H9 (cell line): ENCODE data around the gene SLC7A6. TPM values are rescaled to one million over a fixed set of nuclear protein-coding genes. Genes with fewer than 3 reads are reported as not detected.

ENCODE experiments used
- DNase-seq: peaks from one replicate; pipeline ENCODE4 v3.0.0-alpha.2; 2017
- H2AFZ ChIP-seq: one replicate; pipeline ENCODE4 v1.6.1; 2013; ENCODE audit warnings: mild to moderate bottlenecking, low read length, control low read depth, moderate library complexity
- H2AK5ac ChIP-seq: 2 replicates; pipeline ENCODE4 v1.6.1; 2013; ENCODE audit warnings: low read length, control low read depth, mixed read lengths; ENCODE audit not compliant: insufficient read length
- H2BK120ac ChIP-seq: one replicate; pipeline ENCODE4 v1.6.1; 2013; ENCODE audit warnings: low read depth, mild to moderate bottlenecking, low read length, control low read depth, inconsistent platforms; ENCODE audit not compliant: poor library complexity, severe bottlenecking
- H2BK12ac ChIP-seq: 2 replicates; pipeline ENCODE4 v1.6.1; 2013; ENCODE audit warnings: low read length, control low read depth, mixed read lengths, low read depth; ENCODE audit not compliant: insufficient read length
- H2BK15ac ChIP-seq: 2 replicates; pipeline ENCODE4 v1.6.1; 2013; ENCODE audit warnings: low read depth, low read length, control low read depth
- H2BK20ac ChIP-seq: one replicate; pipeline ENCODE4 v1.6.1; 2013; ENCODE audit warnings: low read depth, mild to moderate bottlenecking, low read length, control low read depth, inconsistent platforms; ENCODE audit not compliant: poor library complexity, severe bottlenecking
- H2BK5ac ChIP-seq: 2 replicates; pipeline ENCODE4 v1.6.1; 2013; ENCODE audit warnings: low read length, control low read depth, mixed read lengths; ENCODE audit not compliant: insufficient read length
- H3K14ac ChIP-seq: 2 replicates; pipeline ENCODE4 v1.6.1; 2013; ENCODE audit warnings: low read length, control low read depth; ENCODE audit not compliant: insufficient read depth
- H3K18ac ChIP-seq: 2 replicates; pipeline ENCODE4 v1.6.1; 2013; ENCODE audit warnings: low read depth, mild to moderate bottlenecking, mixed read lengths, low read length, control low read depth; ENCODE audit not compliant: insufficient read length
- H3K23ac ChIP-seq: 2 replicates; pipeline ENCODE4 v1.6.1; 2013; ENCODE audit warnings: low read length, control low read depth, mixed read lengths, low read depth; ENCODE audit not compliant: insufficient read length
- H3K23me2 ChIP-seq: 2 replicates; pipeline ENCODE4 v1.6.1; 2013; ENCODE audit warnings: low read depth, mild to moderate bottlenecking, mixed read lengths, low read length, control low read depth; ENCODE audit not compliant: insufficient read length, poor library complexity, severe bottlenecking
- H3K27ac ChIP-seq: 2 replicates; pipeline ENCODE4 v1.5.1; 2013; ENCODE audit warnings: low read length, control low read depth, mixed read lengths, low read depth; ENCODE audit not compliant: insufficient read length
- H3K27me3 ChIP-seq: 2 replicates; pipeline ENCODE4 v1.6.1; 2013; ENCODE audit warnings: low read length, control low read depth, inconsistent platforms; ENCODE audit not compliant: insufficient read depth
- H3K4ac ChIP-seq: 2 replicates; pipeline ENCODE4 v1.6.1; 2013; ENCODE audit warnings: low read depth, mild to moderate bottlenecking, control low read depth, inconsistent platforms, low read length, moderate library complexity
- H3K4me1 ChIP-seq: 2 replicates; pipeline ENCODE4 v1.6.1; 2013; ENCODE audit warnings: low read length, control low read depth, inconsistent platforms; ENCODE audit not compliant: insufficient read depth
- H3K4me2 ChIP-seq: 2 replicates; pipeline ENCODE4 v1.6.1; 2013; ENCODE audit warnings: low read length, control low read depth, mixed read lengths; ENCODE audit not compliant: insufficient read length, insufficient read depth
- H3K56ac ChIP-seq: 2 replicates; pipeline ENCODE4 v1.6.1; 2013; ENCODE audit warnings: low read depth, mild to moderate bottlenecking, mixed read lengths, low read length, control low read depth; ENCODE audit not compliant: insufficient read length
- H3K79me1 ChIP-seq: 2 replicates; pipeline ENCODE4 v1.6.1; 2013; ENCODE audit warnings: low read depth, mild to moderate bottlenecking, moderate library complexity, low read length, control low read depth, inconsistent platforms; ENCODE audit not compliant: insufficient read depth, poor library complexity, severe bottlenecking
- H3K79me2 ChIP-seq: 2 replicates; pipeline ENCODE4 v1.6.1; 2013; ENCODE audit warnings: low read length, control low read depth, inconsistent platforms; ENCODE audit not compliant: insufficient read depth
- H3K9ac ChIP-seq: 2 replicates; pipeline ENCODE4 v1.6.1; 2013; ENCODE audit warnings: low read length, control low read depth, mixed read lengths; ENCODE audit not compliant: insufficient read length; ENCODE audit errors: extremely low read depth
- H3K9me3 ChIP-seq: one replicate; pipeline ENCODE4 v1.6.1; 2013; ENCODE audit warnings: low read depth, low read length, inconsistent platforms; ENCODE audit not compliant: control insufficient read depth
- H3T11ph ChIP-seq: one replicate; pipeline ENCODE4 v1.6.1; 2013; ENCODE audit warnings: mild to moderate bottlenecking, low read length, control low read depth, inconsistent platforms
- H4K20me1 ChIP-seq: one replicate; pipeline ENCODE4 v1.6.1; 2013; ENCODE audit not compliant: control insufficient read depth, insufficient read length, insufficient read depth
- H4K5ac ChIP-seq: 2 replicates; pipeline ENCODE4 v1.6.1; 2013; ENCODE audit warnings: low read depth, mild to moderate bottlenecking, mixed read lengths, low read length, control low read depth; ENCODE audit not compliant: insufficient read length
- H4K8ac ChIP-seq: replicated peaks from 2 replicates; pipeline ENCODE4 v1.6.1; 2013; ENCODE audit warnings: low read length, control low read depth, mixed read lengths, low read depth; ENCODE audit not compliant: insufficient read length
- H4K91ac ChIP-seq: 2 replicates; pipeline ENCODE4 v1.6.1; 2013; ENCODE audit warnings: low read depth, mild to moderate bottlenecking, moderate library complexity, mixed read lengths, low read length, control low read depth; ENCODE audit not compliant: insufficient read length
- H3K27ac Mint-ChIP-seq, 3 experiments: 2 replicates in 2 of 3; 3 replicates in 1 of 3; pipeline ENCODE4 v1.8.0; 2020 to 2021; ENCODE audit warnings: mixed read lengths in 3 of 3, mild to moderate bottlenecking in 1 of 3, moderate library complexity in 1 of 3
- H3K27me3 Mint-ChIP-seq: 2 replicates; pipeline ENCODE4 v1.8.0; 2021; ENCODE audit warnings: low read depth, mild to moderate bottlenecking, moderate library complexity, mixed read lengths
- H3K36me3 Mint-ChIP-seq, 3 experiments: 2 replicates in 2 of 3; 3 replicates in 1 of 3; pipeline ENCODE4 v1.8.0; 2020 to 2021; ENCODE audit warnings: low read depth in 3 of 3, mixed read lengths in 3 of 3; ENCODE audit not compliant: insufficient read depth in 1 of 3
- H3K4me1 Mint-ChIP-seq, 2 experiments: 2 replicates each; pipeline ENCODE4 v1.8.0; 2020; ENCODE audit warnings: mixed read lengths in 2 of 2
- H3K4me3 Mint-ChIP-seq, 2 experiments: 2 replicates in 1 of 2; 3 replicates in 1 of 2; pipeline ENCODE4 v1.8.0; 2020 to 2021; ENCODE audit warnings: mild to moderate bottlenecking in 2 of 2, mixed read lengths in 2 of 2, moderate library complexity in 1 of 2
- H3K9me3 Mint-ChIP-seq, 2 experiments: 2 replicates in 1 of 2; 3 replicates in 1 of 2; pipeline ENCODE4 v1.8.0; 2020; ENCODE audit warnings: mild to moderate bottlenecking in 2 of 2, mixed read lengths in 2 of 2, moderate library complexity in 1 of 2
- WGBS: extraction: QIAGEN DNeasy Blood & Tissue Kit; methylation state at CpG from one replicate; pipeline ENCODE4 v1.1.7; 2013; ENCODE audit warnings: missing lambda C conversion rate, low lambda C conversion rate, mixed read lengths; ENCODE audit not compliant: insufficient read length; ENCODE audit errors: extremely low coverage; 5-methylcytosine and 5-hydroxymethylcytosine counted together
- total RNA-seq: library from RNA; stranded (reverse); gene quantifications from 2 replicates; pipeline ENCODE4 v1.2.1, GENCODE V29; 2021
- TF ChIP-seq, protein P1 (sequence below): fragments of 200-600 bp; sonication (generic); conservative IDR thresholded peaks from 3 replicates; pipeline ENCODE4 v1.8.0; 2021; ENCODE audit warnings: antibody characterized with exemption, mild to moderate bottlenecking

Gene SLC7A6
- total RNA-seq, 1 experiment from 2014 or later, result 21.1 TPM

DNA sequence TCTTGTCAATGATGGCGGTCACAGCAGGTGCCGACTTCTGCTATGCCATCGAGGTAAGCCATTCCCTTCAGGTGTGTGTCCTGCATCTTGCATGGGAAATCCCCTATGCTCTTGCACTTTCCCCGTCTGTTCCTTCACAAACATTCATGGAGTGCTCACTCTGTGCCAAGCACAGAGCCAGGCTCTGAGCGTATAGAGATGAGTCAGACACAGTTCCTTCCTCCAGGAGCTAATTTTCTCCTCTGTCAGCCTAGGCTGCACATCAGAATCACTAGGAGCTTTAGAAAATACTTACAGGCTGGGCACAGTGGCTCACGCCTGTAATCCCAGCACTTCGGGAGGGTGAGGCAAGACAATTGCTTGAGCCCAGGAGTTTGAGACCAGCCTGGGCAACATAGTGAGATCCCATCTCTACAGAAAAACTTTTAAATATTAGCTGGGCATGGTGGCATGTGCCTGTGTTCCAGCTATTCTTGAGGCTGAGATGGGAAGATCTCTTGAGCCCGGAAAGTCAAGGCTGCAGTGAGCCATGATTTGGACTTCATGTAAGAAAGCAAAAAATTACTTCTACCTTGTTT is 60.5 kb downstream of the SLC7A6 start:
- Histone ChIP-seq H3K4me2 (no peak overlapping the region), H3K79me1 (no peaks in the 10 kb centered on the region), H3K9ac (no peak overlapping the region), H4K5ac (no peak overlapping the region), H4K91ac (no peak overlapping the region), H3K27me3 (no peaks in the 10 kb centered on the region), H2BK12ac (no peak overlapping the region), H2BK5ac (no peak overlapping the region), H3K27ac (no peak overlapping the region), H3T11ph (no peak overlapping the region), H2BK20ac (no peak overlapping the region), H3K4ac (no peak overlapping the region), H3K23me2 (no peaks in the 10 kb centered on the region), H3K4me1 (no peaks in the 10 kb centered on the region), H2AK5ac (no peak overlapping the region), H4K8ac (no peak overlapping the region), H3K9me3 (no peaks in the 10 kb centered on the region), H2BK15ac (no peak overlapping the region), H2BK120ac (no peak overlapping the region), H3K14ac (no peak overlapping the region), H3K79me2 (no peaks in the 10 kb centered on the region), H3K18ac (no peak overlapping the region), H3K56ac (no peak overlapping the region), H2AFZ (no peak overlapping the region), H4K20me1 (no peaks in the 10 kb centered on the region), H3K23ac (no peak overlapping the region)
- Mint-ChIP-seq H3K4me3 (no peak overlapping the region), H3K27ac (no peak overlapping the region; a peak in 1 of 7 replicates), H3K36me3 (peaks cover 4 to 44% (median 20%) of the 10 kb centered on the region in 3 experiments; a peak in 6 of 7 replicates), H3K9me3 (no peaks in the 10 kb centered on the region), H3K4me1 (peaks cover 3 to 6% of the 10 kb centered on the region in 2 experiments; a peak in 3 of 4 replicates), H3K27me3 (no peaks in the 10 kb centered on the region)
- WGBS, result no CpG with 5 or more reads among the region's 8 CpGs
- TF ChIP-seq, protein P1, sequence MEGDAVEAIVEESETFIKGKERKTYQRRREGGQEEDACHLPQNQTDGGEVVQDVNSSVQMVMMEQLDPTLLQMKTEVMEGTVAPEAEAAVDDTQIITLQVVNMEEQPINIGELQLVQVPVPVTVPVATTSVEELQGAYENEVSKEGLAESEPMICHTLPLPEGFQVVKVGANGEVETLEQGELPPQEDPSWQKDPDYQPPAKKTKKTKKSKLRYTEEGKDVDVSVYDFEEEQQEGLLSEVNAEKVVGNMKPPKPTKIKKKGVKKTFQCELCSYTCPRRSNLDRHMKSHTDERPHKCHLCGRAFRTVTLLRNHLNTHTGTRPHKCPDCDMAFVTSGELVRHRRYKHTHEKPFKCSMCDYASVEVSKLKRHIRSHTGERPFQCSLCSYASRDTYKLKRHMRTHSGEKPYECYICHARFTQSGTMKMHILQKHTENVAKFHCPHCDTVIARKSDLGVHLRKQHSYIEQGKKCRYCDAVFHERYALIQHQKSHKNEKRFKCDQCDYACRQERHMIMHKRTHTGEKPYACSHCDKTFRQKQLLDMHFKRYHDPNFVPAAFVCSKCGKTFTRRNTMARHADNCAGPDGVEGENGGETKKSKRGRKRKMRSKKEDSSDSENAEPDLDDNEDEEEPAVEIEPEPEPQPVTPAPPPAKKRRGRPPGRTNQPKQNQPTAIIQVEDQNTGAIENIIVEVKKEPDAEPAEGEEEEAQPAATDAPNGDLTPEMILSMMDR, result no peak
- DNase-seq, result no peak
